ENCODE measurements around the gene PFN2.
"Not testable (repeated sequence)": the region's sequence is repeated elsewhere in the genome, so short reads cannot be mapped to it uniquely, and the experiment has no call there.

Gene PFN2

GRCh38 chr3:149981979-149982378 is 11.3 kb upstream of the PFN2 start:
- peaks cover 29% of the 10 kb centered on the region for H3K27me3 Mint-ChIP-seq (ENCODE audit: low read depth)
- H3K27ac Mint-ChIP-seq; H3K4me3 Mint-ChIP-seq; H3K9me3 Mint-ChIP-seq; H3K4me1 Mint-ChIP-seq (ENCODE audit: low read depth); H3K36me3 Mint-ChIP-seq (ENCODE audit: low read depth): not testable (repeated sequence)

- H3K9me3 Mint-ChIP-seq: no peaks in the 10 kb centered on the region
- no peaks in the 10 kb centered on the region for H3K4me1 Mint-ChIP-seq (ENCODE audit: low read depth)
- no peaks in the 10 kb centered on the region for H3K36me3 Mint-ChIP-seq (ENCODE audit: low read depth)
- peaks cover 55% of the 10 kb centered on the region for H3K27me3 Mint-ChIP-seq (ENCODE audit: low read depth)
- no peak overlapping the region for H3K4me3 Mint-ChIP-seq
- H3K27ac Mint-ChIP-seq: no peak overlapping the region
Observed at GRCh38 chr3:149977386-149977785, 6.7 kb upstream of the PFN2 start.

- Mint-ChIP-seq H3K36me3 (ENCODE audit: low read depth) (peaks cover 2% of the 10 kb centered on the region), H3K4me1 (ENCODE audit: low read depth) (peaks cover 6% of the 10 kb centered on the region), H3K9me3 (no peaks in the 10 kb centered on the region), H3K27me3 (ENCODE audit: low read depth) (peaks cover 67% of the 10 kb centered on the region), H3K4me3 (no peak overlapping the region), H3K27ac (no peak overlapping the region)
Observed at GRCh38 chr3:149975919-149976318, 5.2 kb upstream of the PFN2 start.

GRCh38 chr3:149971403-149972075 is 844 bp upstream of the PFN2 start:
- H3K4me1 Mint-ChIP-seq (ENCODE audit: low read depth): peaks cover 11% of the 10 kb centered on the region
- H3K9me3 Mint-ChIP-seq: no peaks in the 10 kb centered on the region
- peaks cover 73% of the 10 kb centered on the region for H3K27me3 Mint-ChIP-seq (ENCODE audit: low read depth)
- H3K36me3 Mint-ChIP-seq (ENCODE audit: low read depth): peaks cover 4% of the 10 kb centered on the region
- H3K4me3 Mint-ChIP-seq: peak overlapping the region; percentile 85
- no peak overlapping the region for H3K27ac Mint-ChIP-seq

GRCh38 chr3:149969940-149970715 is 567 bp downstream of the PFN2 start:
- peaks cover 58% of the 10 kb centered on the region for H3K27me3 Mint-ChIP-seq (ENCODE audit: low read depth)
- peak overlapping the region; percentile 49 for H3K27ac Mint-ChIP-seq
- H3K4me1 Mint-ChIP-seq (ENCODE audit: low read depth): peaks cover 11% of the 10 kb centered on the region
- H3K36me3 Mint-ChIP-seq (ENCODE audit: low read depth): peaks cover 4% of the 10 kb centered on the region
- peak overlapping the region; percentile 81 for H3K4me3 Mint-ChIP-seq
- H3K9me3 Mint-ChIP-seq: no peaks in the 10 kb centered on the region

- H3K9me3 Mint-ChIP-seq: no peaks in the 10 kb centered on the region
- H3K27ac Mint-ChIP-seq: peak overlapping the region; percentile 49
- H3K36me3 Mint-ChIP-seq (ENCODE audit: low read depth): peaks cover 4% of the 10 kb centered on the region
- peaks cover 11% of the 10 kb centered on the region for H3K4me1 Mint-ChIP-seq (ENCODE audit: low read depth)
- peaks cover 50% of the 10 kb centered on the region for H3K27me3 Mint-ChIP-seq (ENCODE audit: low read depth)
- peak overlapping the region; percentile 81 for H3K4me3 Mint-ChIP-seq
Observed at GRCh38 chr3:149969110-149969939, 1.4 kb downstream of the PFN2 start.

- Mint-ChIP-seq H3K9me3 (no peaks in the 10 kb centered on the region), H3K27me3 (ENCODE audit: low read depth) (peaks cover 42% of the 10 kb centered on the region), H3K36me3 (ENCODE audit: low read depth) (peaks cover 4% of the 10 kb centered on the region), H3K4me3 (no peak overlapping the region), H3K27ac (no peak overlapping the region), H3K4me1 (ENCODE audit: low read depth) (peaks cover 11% of the 10 kb centered on the region)
Observed at GRCh38 chr3:149968216-149968615, 2.5 kb downstream of the PFN2 start.

- Mint-ChIP-seq H3K4me1 (ENCODE audit: low read depth) (peaks cover 11% of the 10 kb centered on the region), H3K36me3 (ENCODE audit: low read depth) (peaks cover 4% of the 10 kb centered on the region), H3K4me3 (no peak overlapping the region), H3K9me3 (no peaks in the 10 kb centered on the region), H3K27ac (no peak overlapping the region), H3K27me3 (ENCODE audit: low read depth) (peaks cover 36% of the 10 kb centered on the region)
Observed at GRCh38 chr3:149967086-149967685, 3.5 kb downstream of the PFN2 start.

- Mint-ChIP-seq H3K4me3 (no peak overlapping the region), H3K36me3 (ENCODE audit: low read depth) (peaks cover 5% of the 10 kb centered on the region), H3K27me3 (ENCODE audit: low read depth) (peaks cover 26% of the 10 kb centered on the region), H3K9me3 (no peaks in the 10 kb centered on the region), H3K27ac (no peak overlapping the region), H3K4me1 (ENCODE audit: low read depth) (peaks cover 5% of the 10 kb centered on the region)
Observed at GRCh38 chr3:149965278-149965677, 5.4 kb downstream of the PFN2 start.

- no peak overlapping the region for H3K27ac Mint-ChIP-seq
- peaks cover 4% of the 10 kb centered on the region for H3K36me3 Mint-ChIP-seq (ENCODE audit: low read depth)
- no peak overlapping the region for H3K4me3 Mint-ChIP-seq
- peaks cover 19% of the 10 kb centered on the region for H3K27me3 Mint-ChIP-seq (ENCODE audit: low read depth)
- no peaks in the 10 kb centered on the region for H3K9me3 Mint-ChIP-seq
- peaks cover 2% of the 10 kb centered on the region for H3K4me1 Mint-ChIP-seq (ENCODE audit: low read depth)
Observed at GRCh38 chr3:149964291-149964690, 6.4 kb downstream of the PFN2 start.

- Mint-ChIP-seq H3K27ac (no peak overlapping the region), H3K4me3 (no peak overlapping the region), H3K27me3 (ENCODE audit: low read depth) (peaks cover 13% of the 10 kb centered on the region), H3K4me1 (ENCODE audit: low read depth) (peaks cover 2% of the 10 kb centered on the region), H3K9me3 (no peaks in the 10 kb centered on the region), H3K36me3 (ENCODE audit: low read depth) (peaks cover 4% of the 10 kb centered on the region)
Observed at GRCh38 chr3:149963485-149963884, 7.2 kb downstream of the PFN2 start.

- H3K4me3 Mint-ChIP-seq: no peak overlapping the region
- peaks cover 4% of the 10 kb centered on the region for H3K36me3 Mint-ChIP-seq (ENCODE audit: low read depth)
- no peaks in the 10 kb centered on the region for H3K27me3 Mint-ChIP-seq (ENCODE audit: low read depth)
- H3K27ac Mint-ChIP-seq: no peak overlapping the region
- H3K9me3 Mint-ChIP-seq: no peaks in the 10 kb centered on the region
- peaks cover 8% of the 10 kb centered on the region for H3K4me1 Mint-ChIP-seq (ENCODE audit: low read depth)
Observed at GRCh38 chr3:149959443-149959842, 11.3 kb downstream of the PFN2 start.

GRCh38 chr3:149958171-149958796 is 12.4 kb downstream of the PFN2 start:
- H3K27ac Mint-ChIP-seq: no peak overlapping the region

More at GRCh38 chr3:149958171-149958796, 12.4 kb downstream of the PFN2 start:
- peaks cover 4% of the 10 kb centered on the region for H3K36me3 Mint-ChIP-seq (ENCODE audit: low read depth)
- no peaks in the 10 kb centered on the region for H3K9me3 Mint-ChIP-seq
- H3K27me3 Mint-ChIP-seq (ENCODE audit: low read depth): no peaks in the 10 kb centered on the region
- peaks cover 12% of the 10 kb centered on the region for H3K4me1 Mint-ChIP-seq (ENCODE audit: low read depth)
- no peak overlapping the region for H3K4me3 Mint-ChIP-seq
